GM21737 (cell line): Measurements from ENCODE around the gene HTR3C.
"Not testable (repeated sequence)": the region's sequence is repeated elsewhere in the genome, so short reads cannot be mapped to it uniquely, and the experiment has no call there.

ENCODE experiments used
- ATAC-seq: cut with Tn5 transposase; IDR thresholded peaks from one replicate; pipeline ENCODE4 v1.9.1; 2021; ENCODE audit warnings: mild to moderate bottlenecking, moderate library complexity; ENCODE audit not compliant: unreplicated experiment

HTR3C gene, protein sequence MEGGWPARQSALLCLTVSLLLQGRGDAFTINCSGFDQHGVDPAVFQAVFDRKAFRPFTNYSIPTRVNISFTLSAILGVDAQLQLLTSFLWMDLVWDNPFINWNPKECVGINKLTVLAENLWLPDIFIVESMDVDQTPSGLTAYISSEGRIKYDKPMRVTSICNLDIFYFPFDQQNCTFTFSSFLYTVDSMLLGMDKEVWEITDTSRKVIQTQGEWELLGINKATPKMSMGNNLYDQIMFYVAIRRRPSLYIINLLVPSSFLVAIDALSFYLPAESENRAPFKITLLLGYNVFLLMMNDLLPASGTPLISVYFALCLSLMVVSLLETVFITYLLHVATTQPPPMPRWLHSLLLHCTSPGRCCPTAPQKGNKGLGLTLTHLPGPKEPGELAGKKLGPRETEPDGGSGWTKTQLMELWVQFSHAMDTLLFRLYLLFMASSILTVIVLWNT

GRCh38 chr3:184052767-184053166 is at the start of gene HTR3C:
TSS of gene HTR3C (plus strand) at chr3:184053047. CDS start at chr3:184053081, 34 bp downstream.
- ATAC-seq: no peak

GRCh38 chr3:184003187-184003967 is 49.5 kb upstream of the HTR3C start:
- no peak for ATAC-seq

DNA sequence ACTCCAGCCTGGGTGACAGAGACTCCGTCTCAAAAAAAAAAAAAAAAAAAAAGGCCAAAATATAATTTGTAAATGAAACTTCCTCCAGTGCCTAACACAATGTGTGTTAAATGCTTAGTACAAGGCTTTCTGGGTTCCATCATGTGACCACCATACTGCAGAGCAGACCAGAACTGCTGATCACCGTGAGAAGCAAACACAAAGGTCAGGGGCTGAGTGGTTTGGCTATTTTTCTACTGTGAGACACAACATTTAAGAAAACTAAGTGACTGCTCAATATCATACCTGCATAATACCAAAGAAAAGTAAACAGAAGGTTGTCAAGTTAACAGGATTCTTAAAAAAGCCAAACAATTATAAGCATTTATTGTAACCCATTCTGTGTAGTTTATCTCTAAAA is 48.4 kb upstream of the HTR3C start:
- no peak for ATAC-seq

DNA sequence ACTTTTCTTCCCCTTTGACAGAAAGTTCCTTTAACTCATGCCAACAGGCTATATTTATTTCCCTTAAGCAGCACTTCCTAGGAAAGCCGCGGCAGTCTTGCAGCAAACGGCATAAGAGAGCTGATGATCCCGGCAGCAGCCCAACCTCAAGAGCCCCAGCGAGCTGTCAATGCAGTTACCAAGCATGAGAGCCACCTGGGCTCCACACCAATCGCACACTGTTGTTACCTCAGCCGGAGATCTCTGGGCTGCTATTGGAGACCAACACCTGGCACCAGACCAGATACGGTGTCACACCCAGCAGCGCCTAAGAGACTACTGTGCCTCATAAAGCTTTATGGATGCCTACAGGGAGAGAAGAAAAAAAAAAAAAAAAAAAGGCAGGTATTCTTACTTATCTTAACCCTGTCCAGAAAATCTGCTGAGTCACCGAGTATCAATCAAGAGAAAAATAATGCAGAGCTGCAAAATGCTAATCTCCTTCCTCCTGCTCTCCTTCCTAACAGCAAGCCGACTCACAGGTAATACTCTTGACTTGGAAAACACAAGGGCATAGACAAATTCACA is 46.8 kb upstream of the HTR3C start:
- ATAC-seq: peak; percentile 75

GRCh38 chr3:184007143-184007813 is 45.6 kb upstream of the HTR3C start:
- ATAC-seq: not testable (repeated sequence)

GRCh38 chr3:184008161-184008560 is 44.7 kb upstream of the HTR3C start:
- ATAC-seq: no peak

DNA sequence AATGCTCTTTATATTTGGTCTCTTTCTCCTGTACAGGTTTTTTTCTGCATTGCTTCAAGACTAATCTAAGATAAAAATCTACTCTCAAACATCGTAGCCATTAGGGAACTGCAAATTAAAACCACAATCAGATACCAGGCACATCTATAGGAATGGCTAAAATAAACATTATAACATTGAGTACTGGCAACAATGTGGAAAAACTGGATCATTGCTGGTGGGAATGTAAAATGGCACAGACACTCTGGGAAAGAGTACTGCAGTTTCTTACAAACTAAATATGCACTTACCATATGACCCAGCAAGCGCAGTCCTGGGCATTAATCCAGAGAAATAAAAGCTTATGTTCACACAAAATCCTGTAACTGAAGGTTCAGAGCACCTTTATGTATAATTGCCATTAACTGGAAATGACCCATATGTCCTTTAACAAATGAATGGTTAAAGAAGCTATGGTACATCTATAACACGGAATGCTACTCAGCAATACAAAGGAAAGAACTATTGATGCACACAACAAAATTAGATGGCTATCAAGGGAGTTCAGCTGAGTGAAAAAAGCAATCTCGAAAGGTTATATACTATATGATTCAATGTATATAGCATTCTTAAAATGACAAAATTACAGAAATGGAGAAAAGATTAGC is 41.5 kb upstream of the HTR3C start:
- ATAC-seq: no peak

DNA sequence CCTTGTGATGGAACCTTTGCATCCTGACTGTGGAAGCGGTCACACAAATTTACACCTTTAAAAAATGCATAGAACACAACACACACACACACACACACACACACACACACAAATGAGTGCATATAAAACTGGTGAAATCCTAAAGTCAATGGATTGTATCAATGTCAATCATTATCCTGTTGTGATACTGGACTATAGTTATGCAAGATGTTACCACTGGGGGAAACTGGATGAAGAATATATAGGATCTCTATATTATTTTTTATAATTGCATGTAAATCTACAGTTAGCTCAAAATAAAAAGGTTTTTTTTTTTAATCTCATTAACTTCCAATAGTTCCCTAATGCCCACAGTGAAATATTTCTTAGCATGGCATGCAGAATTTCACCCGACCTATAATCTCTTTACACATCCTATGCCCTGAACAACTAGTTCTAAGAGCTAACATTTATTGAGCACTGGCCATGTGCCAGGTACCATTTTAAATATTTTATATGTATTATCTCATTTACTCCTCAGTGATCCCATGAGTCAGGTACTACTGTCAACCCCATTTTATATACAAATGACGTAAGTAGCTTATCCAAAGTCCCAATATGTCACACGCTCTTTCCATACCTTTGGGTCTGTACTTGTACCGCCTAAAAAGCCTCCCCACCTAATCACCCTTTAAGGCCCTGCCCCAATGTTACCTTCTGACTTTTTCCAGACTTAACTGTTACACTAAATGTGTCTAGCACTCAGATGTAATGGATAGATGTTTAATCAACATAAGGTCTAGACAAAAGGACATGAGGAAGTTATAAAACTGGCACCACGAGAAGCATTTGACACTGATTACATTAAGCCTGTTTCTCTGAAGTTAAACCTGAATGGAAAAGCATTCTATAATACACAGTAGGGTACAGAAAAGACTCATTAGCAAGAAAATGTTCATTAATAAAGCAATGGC is 40.6 kb upstream of the HTR3C start:
- ATAC-seq: no peak

GRCh38 chr3:184015381-184016019 is 37.3 kb upstream of the HTR3C start:
- no peak for ATAC-seq

GRCh38 chr3:184016169-184016570 is 36.7 kb upstream of the HTR3C start:
- ATAC-seq: no peak

GRCh38 chr3:184016811-184017671 is 35.8 kb upstream of the HTR3C start:
- ATAC-seq: peak; percentile 82

GRCh38 chr3:184017672-184018423 is 35.0 kb upstream of the HTR3C start, which contains the start of gene ABCC5:
TSS of gene ABCC5 (minus strand) at chr3:184017884. CDS start at chr3:184014392, 3,492 bp downstream.
- ATAC-seq: peak; percentile 98

DNA sequence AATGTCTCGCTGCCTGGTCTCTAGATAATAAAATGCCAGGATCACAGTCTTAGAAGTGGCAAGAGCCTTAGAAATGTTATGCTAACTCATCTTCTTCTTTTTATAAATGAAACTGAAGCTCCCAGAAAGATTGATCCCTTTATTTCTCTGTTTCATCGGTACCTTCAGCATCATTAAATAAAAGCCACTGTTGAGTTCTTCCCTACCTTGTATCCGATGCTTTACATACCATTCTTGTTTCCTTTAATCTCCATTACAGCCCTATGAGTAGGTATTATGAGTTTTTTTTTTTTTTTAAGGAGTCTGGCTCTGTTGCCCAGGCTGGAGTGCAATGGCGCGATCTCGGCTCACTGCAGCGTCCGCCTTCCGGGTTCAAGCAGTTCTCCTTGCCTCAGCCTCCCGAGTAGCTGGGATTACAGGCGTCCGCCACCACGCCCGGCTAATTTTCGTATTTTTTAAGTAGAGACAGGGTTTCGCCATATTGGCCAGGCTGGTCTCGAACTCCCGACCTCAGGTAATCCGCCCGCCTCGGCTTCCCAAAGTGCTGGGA is 34.3 kb upstream of the HTR3C start:
- no peak for ATAC-seq

- no peak for ATAC-seq
Observed at GRCh38 chr3:184022323-184022722, 30.5 kb upstream of the HTR3C start.

GRCh38 chr3:184025256-184025655 is 27.6 kb upstream of the HTR3C start:
- ATAC-seq: not testable (repeated sequence)

DNA sequence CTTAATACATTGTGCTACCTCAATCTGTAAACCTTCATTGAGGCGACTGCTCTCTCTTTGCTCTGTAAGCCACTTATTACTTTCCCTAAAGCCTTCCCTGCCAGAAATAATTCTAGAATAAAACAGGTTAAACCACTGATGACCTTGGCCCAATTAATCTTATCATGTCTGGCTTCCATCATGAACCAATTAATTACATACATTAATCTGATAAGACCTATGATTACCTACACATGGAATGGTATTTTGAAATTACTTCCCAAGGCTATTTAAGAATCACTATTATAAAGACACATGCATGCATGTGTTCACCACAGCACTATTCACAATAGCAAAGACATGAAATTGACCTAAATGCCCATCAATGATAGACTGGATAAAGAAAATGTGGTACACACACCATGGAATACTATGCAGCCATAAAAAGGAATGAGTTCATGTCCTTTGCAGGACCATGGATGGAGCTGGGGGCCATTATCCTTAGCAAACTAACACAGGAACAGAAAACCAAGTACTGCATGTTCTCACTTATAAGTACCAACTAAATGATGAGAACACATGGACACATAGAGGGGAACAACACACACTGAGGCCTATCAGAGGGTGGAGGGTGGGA is 24.5 kb upstream of the HTR3C start:
- ATAC-seq: not testable (repeated sequence)
